Vagina (tissue), 2 donors: Measurements from ENCODE around the gene NUAK1.

Experiments used
- POLR2A ChIP-seq, 2 donors: fragments of 450-650 bp; IDR thresholded peaks; one replicate each; pipeline ENCODE4 v1.6.1; 2017; ENCODE audit warnings: antibody characterized with exemption in 2 of 2, mild to moderate bottlenecking in 2 of 2, moderate library complexity in 2 of 2
- POLR2AphosphoS5 ChIP-seq, 2 donors: sonication (generic); formaldehyde crosslinking; IDR thresholded peaks; one replicate each; pipeline ENCODE4 v1.9.0; 2017; ENCODE audit warnings: antibody characterized with exemption in 2 of 2, mild to moderate bottlenecking in 2 of 2, low read depth in 1 of 2; ENCODE audit not compliant: insufficient read depth in 1 of 2
- TF ChIP-seq, protein P1 (sequence below), 3 experiments: fragments of 450-650 bp in 2 of 3; fragments of 200-600 bp in 1 of 3; sonication (generic) in 1 of 3; IDR thresholded peaks; one replicate each; pipeline ENCODE4 v1.5.1; 2017 to 2019; ENCODE audit warnings: antibody characterized with exemption in 3 of 3, mild to moderate bottlenecking in 2 of 3, moderate library complexity in 2 of 3

GRCh38 chr12:106049105-106049504 is 89.6 kb downstream of the NUAK1 start:
- TF ChIP-seq, protein P1, sequence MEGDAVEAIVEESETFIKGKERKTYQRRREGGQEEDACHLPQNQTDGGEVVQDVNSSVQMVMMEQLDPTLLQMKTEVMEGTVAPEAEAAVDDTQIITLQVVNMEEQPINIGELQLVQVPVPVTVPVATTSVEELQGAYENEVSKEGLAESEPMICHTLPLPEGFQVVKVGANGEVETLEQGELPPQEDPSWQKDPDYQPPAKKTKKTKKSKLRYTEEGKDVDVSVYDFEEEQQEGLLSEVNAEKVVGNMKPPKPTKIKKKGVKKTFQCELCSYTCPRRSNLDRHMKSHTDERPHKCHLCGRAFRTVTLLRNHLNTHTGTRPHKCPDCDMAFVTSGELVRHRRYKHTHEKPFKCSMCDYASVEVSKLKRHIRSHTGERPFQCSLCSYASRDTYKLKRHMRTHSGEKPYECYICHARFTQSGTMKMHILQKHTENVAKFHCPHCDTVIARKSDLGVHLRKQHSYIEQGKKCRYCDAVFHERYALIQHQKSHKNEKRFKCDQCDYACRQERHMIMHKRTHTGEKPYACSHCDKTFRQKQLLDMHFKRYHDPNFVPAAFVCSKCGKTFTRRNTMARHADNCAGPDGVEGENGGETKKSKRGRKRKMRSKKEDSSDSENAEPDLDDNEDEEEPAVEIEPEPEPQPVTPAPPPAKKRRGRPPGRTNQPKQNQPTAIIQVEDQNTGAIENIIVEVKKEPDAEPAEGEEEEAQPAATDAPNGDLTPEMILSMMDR (IDR thresholded peaks at IDR 0.05) = no peak
- no peak for TF ChIP-seq POLR2AphosphoS5 (IDR thresholded peaks at IDR 0.05; ENCODE audit: insufficient read depth in 1 of 2, low read depth in 1 of 2)
- TF ChIP-seq POLR2A (IDR thresholded peaks at IDR 0.05) = no peak
